ENCODE measurements around the gene PDHX.
A peak's percentile ranks its signal among the peaks of the same experiment; 100 is the strongest.
"Not testable (repeated sequence)": the region's sequence is repeated elsewhere in the genome, so short reads cannot be mapped to it uniquely, and the experiment has no call there.

PDHX gene

GRCh38 chr11:34916015-34916842 is at the start of gene PDHX, which contains the start of gene APIP:
TSS of gene PDHX (plus strand) at chr11:34916618. CDS start at chr11:34916656, 38 bp downstream.
TSS of gene APIP (minus strand) at chr11:34916379. CDS start at chr11:34916284, 95 bp downstream.
- DNase-seq (ENCODE audit: low read depth): peak; percentile 97

GRCh38 chr11:34869425-34869824 is 47.0 kb upstream of the PDHX start:
- no peak for DNase-seq (ENCODE audit: low read depth)

GRCh38 chr11:34870548-34871196 is 45.7 kb upstream of the PDHX start:
- no peak for DNase-seq (ENCODE audit: low read depth)

GRCh38 chr11:34874202-34874601 is 42.2 kb upstream of the PDHX start:
- no peak for DNase-seq (ENCODE audit: low read depth)

- no peak for DNase-seq (ENCODE audit: low read depth)
Observed at GRCh38 chr11:34877375-34877975, 38.9 kb upstream of the PDHX start.

- no peak for DNase-seq (ENCODE audit: low read depth)
Observed at GRCh38 chr11:34881900-34882299, 34.5 kb upstream of the PDHX start.

GRCh38 chr11:34886609-34887008 is 29.8 kb upstream of the PDHX start:
- no peak for DNase-seq (ENCODE audit: low read depth)

- DNase-seq (ENCODE audit: low read depth): no peak
Observed at GRCh38 chr11:34887260-34887659, 29.2 kb upstream of the PDHX start.

GRCh38 chr11:34890089-34890488 is 26.3 kb upstream of the PDHX start:
- DNase-seq (ENCODE audit: low read depth): no peak

- no peak for DNase-seq (ENCODE audit: low read depth)
Observed at GRCh38 chr11:34890812-34891211, 25.6 kb upstream of the PDHX start.

GRCh38 chr11:34891611-34892010 is 24.8 kb upstream of the PDHX start:
- no peak for DNase-seq (ENCODE audit: low read depth)

- DNase-seq (ENCODE audit: low read depth): no peak
Observed at GRCh38 chr11:34893416-34893815, 23.0 kb upstream of the PDHX start.

GRCh38 chr11:34896191-34896590 is 20.2 kb upstream of the PDHX start:
- DNase-seq (ENCODE audit: low read depth): not testable (repeated sequence)

GRCh38 chr11:34897171-34897870 is 19.1 kb upstream of the PDHX start:
- no peak for DNase-seq (ENCODE audit: low read depth)

- no peak for DNase-seq (ENCODE audit: low read depth)
Observed at GRCh38 chr11:34898474-34898873, 17.9 kb upstream of the PDHX start.

- no peak for DNase-seq (ENCODE audit: low read depth)
Observed at GRCh38 chr11:34899633-34900016, 16.8 kb upstream of the PDHX start.

- DNase-seq (ENCODE audit: low read depth): no peak
Observed at GRCh38 chr11:34904421-34904955, 11.9 kb upstream of the PDHX start.

- no peak for DNase-seq (ENCODE audit: low read depth)
Observed at GRCh38 chr11:34905666-34906065, 10.8 kb upstream of the PDHX start.

GRCh38 chr11:34907934-34908593 is 8.4 kb upstream of the PDHX start:
- DNase-seq (ENCODE audit: low read depth): no peak

GRCh38 chr11:34909415-34909814 is 7.0 kb upstream of the PDHX start:
- DNase-seq (ENCODE audit: low read depth): no peak

- DNase-seq (ENCODE audit: low read depth): no peak
Observed at GRCh38 chr11:34909955-34910354, 6.5 kb upstream of the PDHX start.

- no peak for DNase-seq (ENCODE audit: low read depth)
Observed at GRCh38 chr11:34910817-34911216, 5.6 kb upstream of the PDHX start.

Measured in activated T-cell treated with anti-CD3 and anti-CD28 coated beads for 48 hours (primary cell).